B cell (primary cell): ENCODE data around the gene PRR23E. TPM values are rescaled to one million over a fixed set of nuclear protein-coding genes. Genes with fewer than 3 reads are reported as not detected.

ENCODE experiments used
- ATAC-seq: fragments of 200-7000 bp; cut with Tn5 transposase; one replicate; pipeline ENCODE4 v1.10.0; 2021; ENCODE audit warnings: low read depth, mild to moderate bottlenecking, moderate number of reproducible peaks, moderate library complexity
- CTCF ChIA-PET: fragments of 350-600 bp; sonication (Branson Sonifier 250); formaldehyde crosslinking; loops from one replicate; lab custom pipeline; 2021; ENCODE audit warnings: antibody characterized with exemption, inconsistent platforms; lab: Charles Lee
- POLR2A ChIA-PET: fragments of 350-600 bp; sonication (Branson Sonifier 250); formaldehyde crosslinking; loops from one replicate; lab custom pipeline; 2021; ENCODE audit warnings: antibody characterized with exemption; lab: Charles Lee
- DNase-seq: peaks from one replicate; pipeline ENCODE4 v3.0.0; 2013
- H2AFZ ChIP-seq: 2 replicates; pipeline ENCODE4 v1.6.1; 2012; ENCODE audit warnings: mild to moderate bottlenecking, low read depth, low read length; ENCODE audit not compliant: insufficient read depth, poor library complexity, severe bottlenecking
- H3K27ac ChIP-seq, 2 donors: 1 replicate in 1 of 2; 2 replicates in 1 of 2; pipeline ENCODE4 v1.5.1; 2012 to 2013; ENCODE audit warnings: low read length in 2 of 2, mild to moderate bottlenecking in 2 of 2, moderate library complexity in 1 of 2
- H3K27me3 ChIP-seq, 4 experiments: fragments of 200-600 bp in 1 of 4; sonication (generic) in 1 of 4; replicated peaks in 1 of 4; 1 replicate in 2 of 4; 2 replicates in 2 of 4; pipeline versions ENCODE4 v1.6.1 to v1.7.0; 2013 to 2016; ENCODE audit warnings: low read length in 3 of 4, mild to moderate bottlenecking in 2 of 4, mixed read lengths in 1 of 4, moderate library complexity in 1 of 4; ENCODE audit not compliant: insufficient read depth in 4 of 4, control insufficient read depth in 3 of 4; ENCODE audit errors: control extremely low read depth in 1 of 4
- H3K36me3 ChIP-seq, 2 experiments: replicated peaks in 1 of 2; 1 replicate in 1 of 2; 2 replicates in 1 of 2; pipeline versions ENCODE4 v1.6.1 to v1.7.1; 2013; ENCODE audit warnings: low read length in 1 of 2; ENCODE audit not compliant: insufficient read depth in 2 of 2, control insufficient read depth in 1 of 2; ENCODE audit errors: control extremely low read depth in 1 of 2, extremely low read depth in 1 of 2
- H3K4me1 ChIP-seq, 2 donors: fragments of 200-600 bp in 1 of 2; sonication (generic) in 1 of 2; 1 replicate in 1 of 2; 2 replicates in 1 of 2; pipeline versions ENCODE4 v1.5.1 to v1.6.1; 2013 to 2017; ENCODE audit warnings: low read length in 2 of 2; ENCODE audit not compliant: control insufficient read depth in 2 of 2, insufficient read depth in 2 of 2
- H3K4me2 ChIP-seq: replicated peaks from 2 replicates; pipeline ENCODE3; 2012; ENCODE audit warnings: mild to moderate bottlenecking, low read depth, low read length; ENCODE audit not compliant: poor library complexity, severe bottlenecking
- H3K4me3 ChIP-seq, 5 experiments: fragments of 200-600 bp in 1 of 5; sonication (generic) in 1 of 5; 1 replicate in 3 of 5; 2 replicates in 2 of 5; pipeline versions ENCODE4 v1.5.1 to v1.7.0; 2011 to 2016; ENCODE audit warnings: low read length in 4 of 5, mild to moderate bottlenecking in 4 of 5, low read depth in 2 of 5, control low read depth in 1 of 5, moderate library complexity in 1 of 5; ENCODE audit not compliant: insufficient read depth in 1 of 5; ENCODE audit errors: control extremely low read depth in 1 of 5, extremely low read depth in 1 of 5
- H3K79me2 ChIP-seq: fragments of 200-600 bp; sonication (generic); one replicate; pipeline ENCODE4 v1.6.0; 2016; ENCODE audit warnings: low read length; ENCODE audit not compliant: control insufficient read depth, insufficient read depth
- H3K9ac ChIP-seq: fragments of 200-600 bp; sonication (generic); 2 replicates; pipeline ENCODE4 v1.6.1; 2017; ENCODE audit warnings: mild to moderate bottlenecking, low read length, moderate library complexity
- H3K9me3 ChIP-seq, 3 donors: one replicate each; pipeline versions ENCODE4 v1.6.1 to v1.7.1; 2013; ENCODE audit warnings: low read length in 2 of 3; ENCODE audit not compliant: control insufficient read depth in 2 of 3, insufficient read depth in 1 of 3; ENCODE audit errors: control extremely low read depth in 1 of 3
- H4K20me1 ChIP-seq: 2 replicates; pipeline ENCODE4 v1.6.0; 2012; ENCODE audit warnings: mild to moderate bottlenecking, low read length; ENCODE audit not compliant: insufficient read depth, control insufficient read depth, poor library complexity, severe bottlenecking
- H3K27ac Mint-ChIP-seq: one replicate; pipeline ENCODE4 v1.8.0; 2021; ENCODE audit warnings: mixed read lengths
- H3K27me3 Mint-ChIP-seq: one replicate; pipeline ENCODE4 v1.8.0; 2021; ENCODE audit warnings: mixed read lengths
- H3K4me1 Mint-ChIP-seq: one replicate; pipeline ENCODE4 v1.8.0; 2021; ENCODE audit warnings: mixed read lengths
- H3K4me3 Mint-ChIP-seq: one replicate; pipeline ENCODE4 v1.8.0; 2021; ENCODE audit warnings: mixed read lengths
- H3K9me3 Mint-ChIP-seq: one replicate; pipeline ENCODE4 v1.8.0; 2022; ENCODE audit warnings: mixed read lengths; ENCODE audit not compliant: insufficient read depth
- CTCF ChIP-seq: fragments of 200-600 bp; IDR thresholded peaks from one replicate; pipeline ENCODE4 v1.8.0; 2022; ENCODE audit warnings: antibody characterized with exemption, mild to moderate bottlenecking
- EZH2 ChIP-seq: IDR thresholded peaks from 2 replicates; pipeline ENCODE4 v1.6.1; 2012; ENCODE audit warnings: borderline replicate concordance, low read depth, mild to moderate bottlenecking, moderate library complexity, low read length; ENCODE audit not compliant: insufficient read depth, poor library complexity, severe bottlenecking
- WGBS: methylation state at CpG from one replicate; pipeline ENCODE4 v1.1.5; 2013; ENCODE audit warnings: missing lambda C conversion rate; ENCODE audit not compliant: insufficient coverage; 5-methylcytosine and 5-hydroxymethylcytosine counted together
- intact Hi-C: fragments of 100-400 bp; cut with micrococcal nuclease; formaldehyde crosslinking; loops from one replicate; pipeline ENCODE4 v1.10.0; 2022
- polyA plus RNA-seq: library from polyadenylated mRNA; depleted of rRNA; stranded (reverse); fragments of >200 nt; gene quantifications from 2 replicates; pipeline ENCODE4 v1.2.3, GENCODE V29; 2012
- total RNA-seq, 2 donors: library from RNA; stranded (reverse); fragments of 120-200 nt in 1 of 2; gene quantifications; 1 replicate in 1 of 2; 2 replicates in 1 of 2; pipeline versions ENCODE4 v1.2.3 to v1.2.4, GENCODE V29; 2013 to 2022

PRR23E gene
- total and polyA plus RNA-seq, 2 donors (not counting 1 experiment from before 2014, with no cell fraction given) = not detected

DNA sequence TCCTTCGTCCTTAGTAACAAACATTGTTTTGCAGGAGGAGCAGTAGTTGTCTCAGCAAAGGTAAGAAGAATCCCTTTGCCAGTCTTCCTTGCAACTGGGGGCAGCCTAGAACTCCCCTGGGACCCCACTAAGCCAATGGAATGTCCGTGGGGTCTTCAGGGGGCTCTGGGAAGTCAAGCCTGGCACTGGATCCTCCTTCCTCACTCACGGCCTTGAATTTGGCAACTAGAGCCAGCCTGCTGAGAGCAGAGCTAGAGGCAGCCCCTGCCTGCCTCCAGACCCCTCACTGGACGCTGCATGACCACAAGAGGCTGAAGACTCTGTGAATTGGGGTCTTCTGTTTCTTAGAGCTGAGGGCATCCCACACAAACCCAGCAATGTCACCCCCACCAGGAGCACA is 18.6 kb upstream of the PRR23E start:
- H3K4me1 Mint-ChIP-seq = no peaks in the 10 kb centered on the region
- Histone ChIP-seq H3K27ac (no peak overlapping the region), H3K4me3 (no peak overlapping the region), H3K4me2 (no peak overlapping the region), H3K4me1 (no peaks in the 10 kb centered on the region), H4K20me1 (no peaks in the 10 kb centered on the region), H3K9me3 (peaks cover 0 to 3% (median 0%) of the 10 kb centered on the region in 3 donors), H3K9ac (no peak overlapping the region), H2AFZ (no peak overlapping the region), H3K36me3 (no peaks in the 10 kb centered on the region), H3K79me2 (no peaks in the 10 kb centered on the region), H3K27me3 (peaks cover 0 to 22% (median 2%) of the 10 kb centered on the region in 4 experiments)
- POLR2A ChIA-PET = no interaction called here
- no peak overlapping the region for H3K27ac Mint-ChIP-seq
- 60% methylated on average over 3 of the region's 4 CpGs for WGBS
- H3K4me3 Mint-ChIP-seq = no peak overlapping the region
- ATAC-seq (no peak), DNase-seq (no peak)
- intact Hi-C loops = no loop called here
- H3K9me3 Mint-ChIP-seq = no peaks in the 10 kb centered on the region
- CTCF ChIA-PET = no interaction called here
- TF ChIP-seq EZH2 (no peak), CTCF (no peak)
- H3K27me3 Mint-ChIP-seq = peaks cover 19% of the 10 kb centered on the region

DNA sequence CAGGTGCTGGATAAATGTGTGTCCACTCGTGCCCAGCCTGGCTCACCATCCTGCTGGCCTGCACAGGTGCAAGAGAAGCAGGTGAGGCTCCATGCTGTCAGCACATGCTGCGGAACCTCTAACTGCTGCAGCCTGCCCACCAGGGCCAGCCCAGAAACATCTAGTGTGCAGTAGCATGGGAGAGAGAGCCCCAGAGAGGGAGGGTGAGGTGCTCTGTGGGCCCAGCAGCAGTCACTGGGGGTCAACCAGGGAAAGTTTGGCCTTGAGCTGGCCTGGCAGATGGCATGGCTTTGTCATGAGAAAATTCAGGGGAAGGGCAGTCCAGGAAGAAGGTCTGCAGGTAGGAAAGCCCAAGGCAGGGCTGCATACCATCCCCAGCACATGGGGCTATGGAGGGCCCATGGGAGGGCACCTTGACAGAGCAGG is 18.2 kb upstream of the PRR23E start:
- ATAC-seq (no peak), DNase-seq (no peak)
- H3K4me2 ChIP-seq = no peak overlapping the region
- no peaks in the 10 kb centered on the region for H3K79me2 ChIP-seq
- 79% methylated on average over 2 of the region's 2 CpGs for WGBS
- H3K36me3 ChIP-seq = no peaks in the 10 kb centered on the region
- CTCF ChIA-PET = no interaction called here
- no peak overlapping the region for H3K9ac ChIP-seq
- H3K27me3 ChIP-seq = peaks cover 0 to 22% (median 2%) of the 10 kb centered on the region in 4 experiments
- peaks cover 0 to 3% (median 0%) of the 10 kb centered on the region in 3 donors for H3K9me3 ChIP-seq
- no peak overlapping the region for H3K4me3 ChIP-seq
- H3K4me1 ChIP-seq = no peaks in the 10 kb centered on the region
- Mint-ChIP-seq H3K4me1 (no peaks in the 10 kb centered on the region), H3K4me3 (no peak overlapping the region), H3K27me3 (peaks cover 17% of the 10 kb centered on the region), H3K27ac (no peak overlapping the region), H3K9me3 (no peaks in the 10 kb centered on the region)
- H2AFZ ChIP-seq = no peak overlapping the region
- intact Hi-C loops = loop anchor here (5.0 kb wide), 1 partner anchor 422 kb away; no protein-coding TSS in a partner anchor
- POLR2A ChIA-PET = no interaction called here
- TF ChIP-seq EZH2 (no peak), CTCF (no peak)
- no peak overlapping the region for H3K27ac ChIP-seq
- no peaks in the 10 kb centered on the region for H4K20me1 ChIP-seq
